Measurements from ENCODE around the gene ZC3H4. TPM values are rescaled to one million over a fixed set of nuclear protein-coding genes. Genes with fewer than 3 reads are reported as not detected.
A peak's percentile ranks its signal among the peaks of the same experiment; 100 is the strongest.

The ZC3H4 gene
- total RNA-seq, 1 experiment from 2014 or later = 105 TPM

DNA sequence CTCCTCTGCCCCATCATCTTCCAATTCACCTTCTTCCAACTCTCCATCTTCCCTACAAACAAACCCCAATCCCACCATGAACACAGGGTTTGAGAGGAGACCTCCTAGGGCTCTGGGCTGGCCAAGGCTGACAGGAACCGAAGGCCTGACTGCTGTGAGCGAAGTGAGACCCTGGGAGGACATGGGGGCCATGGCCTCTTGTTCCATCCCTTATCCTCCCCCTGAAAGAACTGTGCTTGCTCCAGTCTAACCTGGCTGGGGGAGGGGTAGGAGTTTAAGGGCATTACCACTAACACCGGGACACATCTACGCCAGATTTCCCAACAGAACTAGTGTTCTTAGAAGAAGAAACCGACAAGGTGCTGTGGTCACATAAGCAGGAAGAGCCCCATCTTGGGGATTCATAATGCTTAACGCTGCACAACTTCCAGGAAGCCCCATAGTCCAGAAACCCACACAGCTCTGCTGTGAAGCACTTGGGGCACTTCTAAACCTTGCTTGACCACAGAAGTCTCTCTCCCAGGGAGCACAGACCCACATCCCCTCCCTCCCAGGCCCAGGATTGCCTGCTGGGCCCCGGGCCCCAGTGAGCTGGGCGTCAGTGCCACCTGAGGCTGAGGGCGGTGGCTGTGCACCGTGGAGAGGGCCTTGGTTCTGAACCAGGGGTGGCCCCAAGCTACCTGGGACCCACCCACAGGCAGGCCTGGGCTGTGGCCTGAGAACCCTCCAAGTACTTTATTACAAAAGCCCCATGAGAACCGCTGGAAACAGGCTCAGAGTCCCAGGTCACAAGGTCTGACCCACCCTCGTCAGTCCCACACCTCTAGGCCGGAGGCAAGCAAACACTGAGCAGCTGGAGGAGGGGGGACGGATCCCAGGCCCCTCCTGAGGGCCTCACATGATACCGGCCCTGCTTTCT is 18.8 kb downstream of the ZC3H4 start:
- no peak overlapping the region for H3K27ac ChIP-seq (ENCODE audit: insufficient read length, low read depth, low read length)
- no peak overlapping the region for H3K4ac ChIP-seq (ENCODE audit: low read depth, low read length)

More for the DNA sequence above, 18.8 kb downstream of the ZC3H4 start:
- no peak overlapping the region for H4K5ac ChIP-seq (ENCODE audit: insufficient read length, low read depth, low read length)
- no peak overlapping the region for H3K9ac ChIP-seq (ENCODE audit: extremely low read depth, insufficient read length, low read length)
- H3K4me2 ChIP-seq (ENCODE audit: insufficient read depth, insufficient read length, low read length) = no peak overlapping the region
- H3K9me3 ChIP-seq (ENCODE audit: control insufficient read depth, low read depth, low read length) = no peaks in the 10 kb centered on the region
- H3K4me1 ChIP-seq (ENCODE audit: insufficient read depth, low read length) = peaks cover 2% of the 10 kb centered on the region; the same call in 1 of the 2 replicates
- no peak overlapping the region for H3K14ac ChIP-seq (ENCODE audit: insufficient read depth, low read length)
- H3T11ph ChIP-seq (ENCODE audit: low read length) = no peak overlapping the region
- H3K23me2 ChIP-seq (ENCODE audit: insufficient read length, low read depth, low read length, poor library complexity, severe bottlenecking) = no peaks in the 10 kb centered on the region
- H3K56ac ChIP-seq (ENCODE audit: insufficient read length, low read depth, low read length) = no peak overlapping the region
- H3K23ac ChIP-seq (ENCODE audit: insufficient read length, low read depth, low read length) = no peak overlapping the region
- H3K18ac ChIP-seq (ENCODE audit: insufficient read length, low read depth, low read length) = no peak overlapping the region
- peaks cover 31 to 54% (median 46%) of the 10 kb centered on the region in 3 experiments for H3K36me3 Mint-ChIP-seq (ENCODE audit: insufficient read depth in 1 of 3, low read depth in 3 of 3)
- TF ChIP-seq, protein P1, sequence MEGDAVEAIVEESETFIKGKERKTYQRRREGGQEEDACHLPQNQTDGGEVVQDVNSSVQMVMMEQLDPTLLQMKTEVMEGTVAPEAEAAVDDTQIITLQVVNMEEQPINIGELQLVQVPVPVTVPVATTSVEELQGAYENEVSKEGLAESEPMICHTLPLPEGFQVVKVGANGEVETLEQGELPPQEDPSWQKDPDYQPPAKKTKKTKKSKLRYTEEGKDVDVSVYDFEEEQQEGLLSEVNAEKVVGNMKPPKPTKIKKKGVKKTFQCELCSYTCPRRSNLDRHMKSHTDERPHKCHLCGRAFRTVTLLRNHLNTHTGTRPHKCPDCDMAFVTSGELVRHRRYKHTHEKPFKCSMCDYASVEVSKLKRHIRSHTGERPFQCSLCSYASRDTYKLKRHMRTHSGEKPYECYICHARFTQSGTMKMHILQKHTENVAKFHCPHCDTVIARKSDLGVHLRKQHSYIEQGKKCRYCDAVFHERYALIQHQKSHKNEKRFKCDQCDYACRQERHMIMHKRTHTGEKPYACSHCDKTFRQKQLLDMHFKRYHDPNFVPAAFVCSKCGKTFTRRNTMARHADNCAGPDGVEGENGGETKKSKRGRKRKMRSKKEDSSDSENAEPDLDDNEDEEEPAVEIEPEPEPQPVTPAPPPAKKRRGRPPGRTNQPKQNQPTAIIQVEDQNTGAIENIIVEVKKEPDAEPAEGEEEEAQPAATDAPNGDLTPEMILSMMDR (conservative IDR thresholded peaks at IDR 0.05) = no peak
- H4K20me1 ChIP-seq (ENCODE audit: control insufficient read depth, insufficient read depth, insufficient read length) = no peaks in the 10 kb centered on the region
- H3K27me3 ChIP-seq (ENCODE audit: insufficient read depth, low read length) = no peaks in the 10 kb centered on the region
- peaks cover 34 to 46% of the 10 kb centered on the region in 2 experiments for H3K4me1 Mint-ChIP-seq
- H3K9me3 Mint-ChIP-seq = no peaks in the 10 kb centered on the region
- peaks cover 4% of the 10 kb centered on the region; the same call in 1 of the 2 replicates for H3K79me2 ChIP-seq (ENCODE audit: insufficient read depth, low read length)
- H2BK120ac ChIP-seq (ENCODE audit: low read depth, low read length, poor library complexity, severe bottlenecking) = no peak overlapping the region
- H2AK5ac ChIP-seq (ENCODE audit: insufficient read length, low read length) = no peak overlapping the region
- H2AFZ ChIP-seq (ENCODE audit: low read length) = no peak overlapping the region
- H3K4me3 Mint-ChIP-seq = no peak overlapping the region
- H3K79me1 ChIP-seq (ENCODE audit: insufficient read depth, low read depth, low read length, poor library complexity, severe bottlenecking) = peaks cover 7% of the 10 kb centered on the region
- no peak for DNase-seq
- peak overlapping the region; percentile 26 for H4K91ac ChIP-seq (ENCODE audit: insufficient read length, low read depth, low read length)
- H2BK5ac ChIP-seq (ENCODE audit: insufficient read length, low read length) = no peak overlapping the region
- no peak overlapping the region for H2BK20ac ChIP-seq (ENCODE audit: low read depth, low read length, poor library complexity, severe bottlenecking)
- H2BK15ac ChIP-seq (ENCODE audit: low read depth, low read length) = no peak overlapping the region
- H4K8ac ChIP-seq (replicated peaks; ENCODE audit: insufficient read length, low read depth, low read length) = no peak overlapping the region
- no peak overlapping the region for H2BK12ac ChIP-seq (ENCODE audit: insufficient read length, low read depth, low read length)
- peak overlapping the region; percentile 45 to 90 (median 79); a peak in 5 of 7 replicates for H3K27ac Mint-ChIP-seq
- WGBS (ENCODE audit: extremely low coverage, insufficient read length, low lambda C conversion rate) = no CpG with 5 or more reads among the region's 15 CpGs
- H3K27me3 Mint-ChIP-seq (ENCODE audit: low read depth) = no peaks in the 10 kb centered on the region

All from H9 (cell line).